Kasumi-1 (cell line): ENCODE results near the gene TEX29.

Experiments used
- DNase-seq, 2 experiments: peaks; one replicate each; lab custom pipeline; 2025; lab: John Stamatoyannopoulos, UW

Gene TEX29

DNA sequence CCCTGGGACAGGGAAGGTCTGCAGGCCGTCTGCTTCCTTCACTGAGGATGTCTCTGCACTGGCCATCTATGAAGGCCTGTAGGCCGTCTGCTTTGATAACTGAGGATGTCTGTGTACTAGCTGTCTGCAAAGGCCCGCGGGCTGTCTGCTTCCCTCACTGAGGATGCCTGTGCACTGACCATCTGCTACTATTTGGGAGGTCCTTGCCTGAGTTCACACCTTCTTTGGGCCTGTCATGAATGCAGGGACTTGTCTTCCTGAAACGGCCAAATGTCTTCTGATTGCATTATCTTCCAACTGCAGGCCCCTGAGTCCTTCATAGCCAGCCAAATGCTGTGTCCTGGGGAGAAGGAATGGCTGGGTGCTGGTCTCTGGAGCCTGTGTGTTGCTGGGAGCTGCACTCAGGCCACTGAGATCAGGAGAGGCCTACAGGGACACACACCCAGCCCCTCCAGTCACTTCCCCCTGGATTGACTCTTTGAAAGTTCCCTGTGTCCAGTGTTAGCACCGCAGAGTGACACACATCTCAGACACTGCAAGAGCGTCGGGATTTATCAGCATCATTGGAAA lies 72.9 kb downstream of the TEX29 start:
- DNase-seq, result no peak
